COR-L47 (cell line): ENCODE measurements around the gene LSP1.

Source experiments
- DNase-seq: peaks from one replicate; lab custom pipeline; 2025; lab: John Stamatoyannopoulos, UW

LSP1 gene

GRCh38 chr11:1917523-1918435 lies 64.9 kb downstream of the LSP1 start:
- no peak for DNase-seq

- DNase-seq, result no peak
Observed at GRCh38 chr11:1918436-1919315, 65.8 kb downstream of the LSP1 start.

- DNase-seq, result no peak
Observed at GRCh38 chr11:1919391-1920127, 66.7 kb downstream of the LSP1 start, which contains the start of gene TNNT3. Gene TNNT3, plus strand, starts transcription at chr11:1919703. Its CDS starts 3,172 bp downstream, at chr11:1922875.

GRCh38 chr11:1920128-1920908 lies 67.4 kb downstream of the LSP1 start:
- DNase-seq, result no peak

- no peak for DNase-seq
Observed at GRCh38 chr11:1920909-1921573, 68.2 kb downstream of the LSP1 start.

GRCh38 chr11:1921574-1922141 lies 68.8 kb downstream of the LSP1 start:
- DNase-seq, result no peak

- no peak for DNase-seq
Observed at GRCh38 chr11:1922481-1923081, 69.7 kb downstream of the LSP1 start.

GRCh38 chr11:1923201-1923956 lies 70.5 kb downstream of the LSP1 start:
- no peak for DNase-seq

- no peak for DNase-seq
Observed at GRCh38 chr11:1924181-1924580, 71.3 kb downstream of the LSP1 start.

- no peak for DNase-seq
Observed at GRCh38 chr11:1924646-1925372, 71.9 kb downstream of the LSP1 start.

GRCh38 chr11:1925373-1926155 lies 72.7 kb downstream of the LSP1 start:
- DNase-seq, result no peak

GRCh38 chr11:1926156-1927025 lies 73.5 kb downstream of the LSP1 start:
- no peak for DNase-seq

GRCh38 chr11:1927026-1927847 lies 74.4 kb downstream of the LSP1 start:
- no peak for DNase-seq

GRCh38 chr11:1927848-1928469 lies 75.1 kb downstream of the LSP1 start:
- no peak for DNase-seq

GRCh38 chr11:1928470-1928890 lies 75.6 kb downstream of the LSP1 start:
- no peak for DNase-seq
